GM18867 (cell line): ENCODE results near the gene HLF.

Source experiments
- ATAC-seq: cut with Tn5 transposase; IDR thresholded peaks from one replicate; pipeline ENCODE4 v1.9.1; 2021; ENCODE audit warnings: mild to moderate bottlenecking, moderate library complexity; ENCODE audit not compliant: unreplicated experiment

HLF gene

GRCh38 chr17:55264645-55265298 lies at the start of gene HLF:
TSS of gene HLF (plus strand) at chr17:55264960. CDS start at chr17:55265485, 525 bp downstream.
- peak; percentile 96 for ATAC-seq

GRCh38 chr17:55215711-55216110 lies 49.0 kb upstream of the HLF start:
- ATAC-seq: no peak

- no peak for ATAC-seq
These were observed 47.9 kb upstream of the HLF start for GRCh38 chr17:55216888-55217287.

- ATAC-seq: no peak
These were observed 45.3 kb upstream of the HLF start for GRCh38 chr17:55219459-55219858.

- no peak for ATAC-seq
These were observed 44.8 kb upstream of the HLF start for GRCh38 chr17:55219934-55220333.

- ATAC-seq: no peak
These were observed 41.2 kb upstream of the HLF start for GRCh38 chr17:55223524-55223923.

- ATAC-seq: no peak
These were observed 40.0 kb upstream of the HLF start for GRCh38 chr17:55224746-55225145.

GRCh38 chr17:55225237-55225636 lies 39.5 kb upstream of the HLF start:
- no peak for ATAC-seq

GRCh38 chr17:55228683-55229192 lies 36.0 kb upstream of the HLF start:
- no peak for ATAC-seq

GRCh38 chr17:55229276-55229675 lies 35.5 kb upstream of the HLF start:
- ATAC-seq: no peak

GRCh38 chr17:55230716-55231115 lies 34.0 kb upstream of the HLF start:
- ATAC-seq: no peak

- ATAC-seq: no peak
These were observed 30.9 kb upstream of the HLF start for GRCh38 chr17:55233840-55234239.

GRCh38 chr17:55236316-55236715 lies 28.4 kb upstream of the HLF start:
- ATAC-seq: no peak

- ATAC-seq: peak; percentile 37
These were observed 27.5 kb upstream of the HLF start for GRCh38 chr17:55237268-55237667.

- no peak for ATAC-seq
These were observed 26.9 kb upstream of the HLF start for GRCh38 chr17:55237841-55238178.

GRCh38 chr17:55238179-55238930 lies 26.4 kb upstream of the HLF start:
- ATAC-seq: peak; percentile 91

- peak; percentile 33 for ATAC-seq
These were observed 25.8 kb upstream of the HLF start for GRCh38 chr17:55238931-55239297.

- ATAC-seq: no peak
These were observed 23.7 kb upstream of the HLF start for GRCh38 chr17:55241097-55241496.

- ATAC-seq: no peak
These were observed 22.3 kb upstream of the HLF start for GRCh38 chr17:55242476-55242875.

- ATAC-seq: no peak
These were observed 18.8 kb upstream of the HLF start for GRCh38 chr17:55245986-55246385.

- ATAC-seq: no peak
These were observed 18.2 kb upstream of the HLF start for GRCh38 chr17:55246583-55246982.

- ATAC-seq: no peak
These were observed 16.7 kb upstream of the HLF start for GRCh38 chr17:55248077-55248476.
